IPS-18a (cell line): Measurements from ENCODE around the gene OTOG.

Source experiments
- H3K27ac ChIP-seq: one replicate; pipeline ENCODE4 v1.5.1; 2013; ENCODE audit warnings: low read length
- H3K27me3 ChIP-seq: one replicate; pipeline ENCODE4 v1.6.1; 2013; ENCODE audit warnings: mild to moderate bottlenecking, low read length; ENCODE audit not compliant: control insufficient read depth, insufficient read depth
- H3K36me3 ChIP-seq: one replicate; pipeline ENCODE4 v1.6.1; 2013; ENCODE audit warnings: low read depth, low read length; ENCODE audit not compliant: control insufficient read depth
- H3K4me1 ChIP-seq: one replicate; pipeline ENCODE4 v1.6.1; 2013; ENCODE audit warnings: low read depth, low read length; ENCODE audit not compliant: control insufficient read depth
- H3K4me3 ChIP-seq: one replicate; pipeline ENCODE4 v1.5.1; 2013; ENCODE audit warnings: low read length
- H3K9ac ChIP-seq: one replicate; pipeline ENCODE4 v1.6.1; 2013; ENCODE audit warnings: mild to moderate bottlenecking, low read length, moderate library complexity
- H3K9me3 ChIP-seq: one replicate; pipeline ENCODE4 v1.6.1; 2013; ENCODE audit warnings: low read depth, low read length; ENCODE audit not compliant: control insufficient read depth

The OTOG gene

DNA sequence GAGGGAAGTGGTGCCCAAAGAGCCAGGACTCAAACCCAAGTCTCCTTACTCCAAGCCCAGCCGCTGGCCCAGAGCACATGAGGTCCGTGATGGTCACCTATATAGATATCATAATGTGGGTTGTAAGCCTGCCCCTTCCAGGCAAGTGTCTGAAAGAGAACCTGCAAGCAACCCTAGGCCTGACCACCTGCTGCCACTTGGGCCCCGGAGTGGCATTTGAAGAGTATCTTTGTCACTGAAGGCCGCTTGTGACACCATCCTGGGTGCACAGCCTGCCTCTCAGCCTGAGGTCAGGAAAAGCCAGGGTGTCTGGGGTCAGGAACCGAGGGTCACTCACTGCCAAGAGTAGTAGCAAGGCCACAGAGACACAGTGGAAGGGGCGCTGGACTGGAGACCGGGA lies 32.4 kb downstream of the OTOG start:
- Histone ChIP-seq H3K4me3 (no peak overlapping the region), H3K9ac (no peak overlapping the region), H3K27me3 (no peaks in the 10 kb centered on the region), H3K36me3 (no peaks in the 10 kb centered on the region), H3K4me1 (peaks cover 3% of the 10 kb centered on the region), H3K9me3 (no peaks in the 10 kb centered on the region), H3K27ac (no peak overlapping the region)

DNA sequence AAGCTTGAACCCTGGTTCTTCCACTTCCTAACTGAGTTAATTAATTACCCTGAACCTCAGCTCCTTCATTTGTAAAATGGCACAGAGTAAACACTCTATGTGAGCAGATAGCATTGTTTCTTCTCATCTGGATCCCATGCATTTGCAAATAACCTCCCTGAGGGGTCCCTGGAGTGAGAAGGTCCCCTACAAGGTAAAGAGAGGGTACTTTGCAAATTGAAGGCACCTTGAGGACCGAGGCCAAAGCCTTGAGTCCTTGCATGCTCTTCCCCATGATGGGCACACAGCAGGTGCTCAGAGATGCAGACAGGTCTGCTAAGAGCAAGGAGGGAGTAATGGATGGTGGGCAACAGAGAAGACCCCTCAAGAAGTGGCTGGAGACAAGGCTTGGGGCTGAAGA lies 33.2 kb downstream of the OTOG start:
- H3K27ac ChIP-seq, result no peak overlapping the region
- peaks cover 3% of the 10 kb centered on the region for H3K4me1 ChIP-seq
- H3K27me3 ChIP-seq, result no peaks in the 10 kb centered on the region
- H3K4me3 ChIP-seq, result no peak overlapping the region
- H3K9ac ChIP-seq, result no peak overlapping the region
- no peaks in the 10 kb centered on the region for H3K9me3 ChIP-seq
- H3K36me3 ChIP-seq, result no peaks in the 10 kb centered on the region

GRCh38 chr11:17581036-17581731 lies 34.1 kb downstream of the OTOG start:
- Histone ChIP-seq H3K36me3 (no peaks in the 10 kb centered on the region), H3K27me3 (no peaks in the 10 kb centered on the region), H3K4me1 (no peaks in the 10 kb centered on the region), H3K4me3 (no peak overlapping the region), H3K27ac (no peak overlapping the region), H3K9ac (no peak overlapping the region), H3K9me3 (no peaks in the 10 kb centered on the region)

DNA sequence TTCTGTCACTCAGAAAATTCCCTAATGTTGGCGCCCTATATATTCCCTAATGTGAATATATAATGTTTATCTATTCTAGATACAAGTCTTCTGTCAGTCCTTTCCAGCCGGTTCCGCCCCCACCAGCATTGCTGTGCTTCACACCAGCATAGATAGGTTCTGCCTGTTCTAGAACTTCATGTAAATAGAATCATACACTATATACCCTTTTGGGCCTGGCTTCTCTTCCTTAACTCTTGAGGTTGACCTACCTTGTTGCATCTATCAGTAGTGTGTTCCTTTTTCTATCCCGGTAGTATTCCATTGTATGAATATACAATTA lies 34.6 kb downstream of the OTOG start:
- Histone ChIP-seq H3K36me3 (no peaks in the 10 kb centered on the region), H3K4me1 (no peaks in the 10 kb centered on the region), H3K9me3 (no peaks in the 10 kb centered on the region), H3K4me3 (no peak overlapping the region), H3K9ac (no peak overlapping the region), H3K27ac (no peak overlapping the region), H3K27me3 (no peaks in the 10 kb centered on the region)

DNA sequence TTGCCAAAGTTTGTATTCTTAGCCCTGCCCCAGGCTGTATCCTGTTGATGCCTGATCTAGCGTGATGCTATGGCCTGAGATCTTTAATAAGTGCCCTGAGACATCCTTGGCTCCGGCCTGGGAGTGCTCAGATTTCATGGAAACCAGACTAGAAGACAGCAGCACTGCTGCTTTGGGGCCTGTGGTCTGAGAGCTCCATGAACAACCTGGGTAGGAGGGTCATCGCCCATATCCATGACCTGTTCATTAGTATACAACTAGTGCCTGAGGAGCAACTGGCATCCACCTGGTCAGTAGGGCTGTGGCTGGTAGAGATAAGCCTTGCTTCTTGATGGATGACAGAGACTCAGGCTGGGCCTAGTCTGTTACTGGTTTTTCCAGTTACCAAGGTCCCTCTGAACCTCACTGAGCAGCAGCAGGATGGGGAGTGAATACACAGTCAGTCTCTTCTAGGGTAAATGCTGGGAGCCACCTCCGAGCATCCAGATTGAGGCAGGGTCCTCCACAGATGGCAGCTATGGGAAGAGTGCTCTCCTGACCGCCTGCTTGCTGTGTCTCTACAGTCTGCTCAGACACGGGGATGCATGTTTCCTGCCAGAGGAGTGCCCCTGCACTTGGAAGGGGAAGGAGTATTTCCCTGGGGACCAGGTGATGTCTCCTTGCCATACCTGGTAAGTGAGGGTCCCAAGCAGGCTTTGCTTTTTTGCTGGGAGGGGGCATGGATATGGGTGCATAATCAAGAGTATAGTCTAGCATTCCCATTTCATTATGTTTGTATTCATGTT lies 39.0 kb downstream of the OTOG start:
- no peaks in the 10 kb centered on the region for H3K36me3 ChIP-seq
- H3K4me1 ChIP-seq, result no peaks in the 10 kb centered on the region
- H3K9ac ChIP-seq, result no peak overlapping the region
- H3K27ac ChIP-seq, result no peak overlapping the region
- H3K9me3 ChIP-seq, result no peaks in the 10 kb centered on the region
- H3K4me3 ChIP-seq, result no peak overlapping the region
- no peaks in the 10 kb centered on the region for H3K27me3 ChIP-seq

GRCh38 chr11:17588166-17588565 lies 41.1 kb downstream of the OTOG start:
- no peaks in the 10 kb centered on the region for H3K9me3 ChIP-seq
- H3K27me3 ChIP-seq, result no peaks in the 10 kb centered on the region
- H3K27ac ChIP-seq, result no peak overlapping the region
- no peaks in the 10 kb centered on the region for H3K36me3 ChIP-seq
- no peaks in the 10 kb centered on the region for H3K4me1 ChIP-seq
- H3K4me3 ChIP-seq, result no peak overlapping the region
- H3K9ac ChIP-seq, result no peak overlapping the region

GRCh38 chr11:17588721-17589120 lies 41.7 kb downstream of the OTOG start:
- H3K27me3 ChIP-seq, result no peaks in the 10 kb centered on the region
- H3K36me3 ChIP-seq, result no peaks in the 10 kb centered on the region
- H3K4me3 ChIP-seq, result no peak overlapping the region
- no peak overlapping the region for H3K27ac ChIP-seq
- H3K9ac ChIP-seq, result no peak overlapping the region
- H3K4me1 ChIP-seq, result no peaks in the 10 kb centered on the region
- H3K9me3 ChIP-seq, result no peaks in the 10 kb centered on the region

DNA sequence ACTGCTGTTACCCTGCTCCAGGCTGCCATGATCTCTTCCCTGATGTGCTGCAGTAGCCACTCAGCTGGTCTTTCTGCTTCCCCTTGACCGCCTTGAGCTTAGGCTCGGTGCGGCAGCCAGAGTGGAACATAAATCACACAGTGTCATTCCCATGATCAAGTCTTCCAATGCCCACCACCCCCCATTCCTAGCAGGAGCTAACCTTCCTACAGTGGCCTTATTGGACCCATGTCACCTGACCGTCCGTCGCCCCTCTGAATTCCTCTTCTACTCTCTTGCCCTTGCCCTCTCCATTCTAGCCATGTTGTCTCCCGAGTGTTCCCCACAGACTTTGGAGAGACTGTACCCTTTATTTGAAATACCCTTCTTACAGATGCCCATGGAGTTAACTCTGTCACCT lies 43.4 kb downstream of the OTOG start:
- H3K36me3 ChIP-seq, result no peaks in the 10 kb centered on the region
- no peak overlapping the region for H3K27ac ChIP-seq
- H3K27me3 ChIP-seq, result no peaks in the 10 kb centered on the region
- no peaks in the 10 kb centered on the region for H3K9me3 ChIP-seq
- no peak overlapping the region for H3K4me3 ChIP-seq
- H3K9ac ChIP-seq, result no peak overlapping the region
- no peaks in the 10 kb centered on the region for H3K4me1 ChIP-seq

GRCh38 chr11:17591293-17591692 lies 44.2 kb downstream of the OTOG start:
- Histone ChIP-seq H3K9ac (no peak overlapping the region), H3K27ac (no peak overlapping the region), H3K36me3 (no peaks in the 10 kb centered on the region), H3K9me3 (no peaks in the 10 kb centered on the region), H3K27me3 (no peaks in the 10 kb centered on the region), H3K4me3 (no peak overlapping the region), H3K4me1 (no peaks in the 10 kb centered on the region)

GRCh38 chr11:17593466-17594245 lies 46.6 kb downstream of the OTOG start:
- Histone ChIP-seq H3K27me3 (no peaks in the 10 kb centered on the region), H3K9me3 (no peaks in the 10 kb centered on the region), H3K4me3 (no peak overlapping the region), H3K9ac (no peak overlapping the region), H3K27ac (no peak overlapping the region), H3K36me3 (no peaks in the 10 kb centered on the region), H3K4me1 (no peaks in the 10 kb centered on the region)

GRCh38 chr11:17594686-17595192 lies 47.7 kb downstream of the OTOG start:
- Histone ChIP-seq H3K27me3 (peaks cover 6% of the 10 kb centered on the region), H3K9ac (no peak overlapping the region), H3K9me3 (no peaks in the 10 kb centered on the region)

More at GRCh38 chr11:17594686-17595192, 47.7 kb downstream of the OTOG start:
- no peak overlapping the region for H3K4me3 ChIP-seq
- H3K36me3 ChIP-seq, result no peaks in the 10 kb centered on the region
- no peak overlapping the region for H3K27ac ChIP-seq
- no peaks in the 10 kb centered on the region for H3K4me1 ChIP-seq
